HCT116 (cell line): ENCODE results near the gene LRG1. TPM values are rescaled to one million over a fixed set of nuclear protein-coding genes. Genes with fewer than 3 reads are reported as not detected.

Experiments used
- ATAC-seq: fragments of 200-7000 bp; cut with Tn5 transposase; 2 replicates; pipeline ENCODE4 v1.9.1; 2020; ENCODE audit warnings: mild to moderate bottlenecking, moderate library complexity
- BruUV-seq: library from RNA; stranded (reverse); fragments of 400-500 nt; replicated peaks from 2 replicates; lab custom pipeline; 2021; lab: Mats Ljungman, UMichigan
- CTCF ChIA-PET: fragments of 300-600 bp; sonication (Branson Sonifier 250); formaldehyde crosslinking; loops from one replicate; lab custom pipeline; 2021; ENCODE audit warnings: antibody characterized with exemption; lab: Charles Lee
- POLR2A ChIA-PET: fragments of 300-600, 350-600 bp; sonication (Branson Sonifier 250); formaldehyde crosslinking; loops from one replicate; lab custom pipeline; 2021; ENCODE audit warnings: antibody characterized with exemption; lab: Charles Lee
- RAD21 ChIA-PET, 2 experiments: fragments of 300-600 bp; sonication (Branson Sonifier 250); formaldehyde crosslinking; loops; one replicate each; lab custom pipeline; 2023; ENCODE audit warnings: low total read pairs in 2 of 2; ENCODE audit not compliant: uncharacterized antibody in 2 of 2, unreplicated experiment in 2 of 2, low non-redundant PET in 1 of 2; lab: Charles Lee
- DNase-seq: peaks from one replicate; pipeline ENCODE4 v3.0.0-alpha.2; 2010; ENCODE audit warnings: low read depth, low spot score
- H2AFZ ChIP-seq: fragments of 200-600 bp; shearing (Covaris generic), sonication (generic); 2 replicates; pipeline ENCODE4 v1.6.1; 2017; ENCODE audit warnings: low read depth, mixed run types, mixed read lengths, antibody characterized with exemption, low read length; ENCODE audit not compliant: poor library complexity, severe bottlenecking
- H3K27ac ChIP-seq: 2 replicates; pipeline ENCODE4 v1.5.1; 2012; ENCODE audit warnings: low read depth, low read length
- H3K27me3 ChIP-seq: fragments of 200-600 bp; sonication (generic); 2 replicates; pipeline ENCODE4 v1.6.1; 2016; ENCODE audit warnings: mixed run types, low read length, mixed read lengths; ENCODE audit not compliant: insufficient read depth
- H3K36me3 ChIP-seq, 2 experiments: fragments of 200-500 bp in 1 of 2; fragments of 200-600 bp in 1 of 2; sonication (Bioruptor generic) in 1 of 2; sonication (generic) in 1 of 2; 2 replicates each; pipeline versions ENCODE4 v1.5.1 to v1.6.1; 2014 to 2016; ENCODE audit warnings: low read length in 2 of 2, inconsistent platforms in 1 of 2, mixed read lengths in 1 of 2, mixed run types in 1 of 2; ENCODE audit not compliant: insufficient read depth in 2 of 2, control insufficient read depth in 1 of 2
- H3K4me1 ChIP-seq, 2 experiments: fragments of 200-600 bp in 1 of 2; sonication (generic) in 1 of 2; 2 replicates each; pipeline versions ENCODE4 v1.5.1 to v1.6.1; 2012 to 2017; ENCODE audit warnings: low read length in 2 of 2, inconsistent platforms in 1 of 2, mild to moderate bottlenecking in 1 of 2, mixed read lengths in 1 of 2, mixed run types in 1 of 2, moderate library complexity in 1 of 2; ENCODE audit not compliant: insufficient read depth in 2 of 2, control insufficient read depth in 1 of 2
- H3K4me2 ChIP-seq: fragments of 200-600 bp; sonication (generic); 2 replicates; pipeline ENCODE4 v1.6.1; 2017; ENCODE audit warnings: mixed run types, low read length, mixed read lengths
- H3K4me3 ChIP-seq, 2 experiments: fragments of 200-600 bp in 1 of 2; sonication (generic) in 1 of 2; replicated peaks in 1 of 2; 2 replicates each; pipeline ENCODE4 v1.5.1; 2011 to 2016; ENCODE audit warnings: low read length in 2 of 2, control low read depth in 1 of 2, low read depth in 1 of 2, mild to moderate bottlenecking in 1 of 2, mixed read lengths in 1 of 2, mixed run types in 1 of 2
- H3K79me2 ChIP-seq: fragments of 200-600 bp; sonication (generic); 2 replicates; pipeline ENCODE4 v1.6.1; 2017; ENCODE audit warnings: mild to moderate bottlenecking, mixed run types, low read length, moderate library complexity, mixed read lengths; ENCODE audit not compliant: insufficient read depth
- H3K9ac ChIP-seq: fragments of 200-600 bp; sonication (generic); 2 replicates; pipeline ENCODE4 v1.6.1; 2016; ENCODE audit warnings: low read length, mixed read lengths
- H3K9me2 ChIP-seq: fragments of 200-600 bp; sonication (generic), shearing (Covaris generic); 2 replicates; pipeline ENCODE4 v1.6.1; 2017; ENCODE audit warnings: mixed run types, mild to moderate bottlenecking, moderate library complexity; ENCODE audit not compliant: insufficient read depth
- H3K9me3 ChIP-seq, 2 experiments: fragments of 200-500 bp in 1 of 2; fragments of 200-600 bp in 1 of 2; sonication (Bioruptor generic) in 1 of 2; sonication (generic) in 1 of 2; 2 replicates each; pipeline ENCODE4 v1.6.1; 2014 to 2017; ENCODE audit warnings: low read length in 2 of 2, mixed read lengths in 2 of 2, inconsistent platforms in 1 of 2, low read depth in 1 of 2, mild to moderate bottlenecking in 1 of 2, mixed run types in 1 of 2, moderate library complexity in 1 of 2; ENCODE audit not compliant: control insufficient read depth in 1 of 2, insufficient read depth in 1 of 2
- H4K20me1 ChIP-seq: fragments of 200-600 bp; sonication (generic), shearing (Covaris generic); 2 replicates; pipeline ENCODE4 v1.6.1; 2017; ENCODE audit warnings: mixed run types, mild to moderate bottlenecking, moderate library complexity; ENCODE audit not compliant: insufficient read depth
- CEBPB ChIP-seq: IDR thresholded peaks from 2 replicates; pipeline ENCODE4 v1.6.1; 2012; ENCODE audit warnings: low read depth
- EZH2 ChIP-seq: fragments of 200-600 bp; sonication (generic); IDR thresholded peaks from 2 replicates; pipeline ENCODE4 v1.6.1; 2017; ENCODE audit warnings: antibody characterized with exemption, mixed run types
- FOSL1 ChIP-seq: IDR thresholded peaks from 2 replicates; pipeline ENCODE4 v1.6.1; 2012; ENCODE audit warnings: low read depth
- JUND ChIP-seq: IDR thresholded peaks from 2 replicates; pipeline ENCODE4 v1.6.1; 2012
- POLR2AphosphoS5 ChIP-seq: IDR thresholded peaks from 2 replicates; pipeline ENCODE4 v1.6.1; 2011; ENCODE audit warnings: mild to moderate bottlenecking, low read depth, low read length, moderate library complexity
- RAD21 ChIP-seq: IDR thresholded peaks from 2 replicates; pipeline ENCODE4 v1.6.1; 2012; ENCODE audit warnings: low read depth, mild to moderate bottlenecking
- SRF ChIP-seq: IDR thresholded peaks from 2 replicates; pipeline ENCODE4 v1.6.1; 2012; ENCODE audit warnings: low read depth
- YY1 ChIP-seq: IDR thresholded peaks from 2 replicates; pipeline ENCODE4 v1.6.1; 2011; ENCODE audit warnings: low read length, low read depth, moderate library complexity, mild to moderate bottlenecking; ENCODE audit not compliant: insufficient replicate concordance; ENCODE audit errors: extremely low read depth
- ZFX ChIP-seq: fragments of 450-650 bp; IDR thresholded peaks from 2 replicates; pipeline ENCODE4 v1.6.1; 2017
- intact Hi-C: fragments of 100-400 bp; cut with micrococcal nuclease; formaldehyde crosslinking; loops from 2 replicates; pipeline ENCODE4 v1.10.0; 2022
- total RNA-seq: library from RNA; stranded (reverse); gene quantifications from one replicate; pipeline ENCODE4 v1.2.1, GENCODE V29; 2021; ENCODE audit not compliant: unreplicated experiment
- TF ChIP-seq, protein P1 (sequence below): IDR thresholded peaks from 2 replicates; pipeline ENCODE4 v1.6.1; 2012
- TF ChIP-seq, protein P2 (sequence below): IDR thresholded peaks from 2 replicates; pipeline ENCODE4 v1.6.1; 2012
- TF ChIP-seq, protein P3 (sequence below), 3 experiments: fragments of 200-600 bp in 1 of 3; sonication (generic) in 1 of 3; IDR thresholded peaks in 2 of 3; conservative IDR thresholded peaks in 1 of 3; 2 replicates each; pipeline ENCODE4 v1.5.1; 2012 to 2017; ENCODE audit warnings: low read depth in 2 of 3, low read length in 2 of 3, antibody characterized with exemption in 1 of 3, borderline replicate concordance in 1 of 3, control low read depth in 1 of 3, mild to moderate bottlenecking in 1 of 3, mixed read lengths in 1 of 3, mixed run types in 1 of 3, moderate library complexity in 1 of 3; ENCODE audit not compliant: insufficient read depth in 1 of 3

The LRG1 gene
- total RNA-seq, 1 experiment from 2014 or later, result 1.3 TPM

DNA sequence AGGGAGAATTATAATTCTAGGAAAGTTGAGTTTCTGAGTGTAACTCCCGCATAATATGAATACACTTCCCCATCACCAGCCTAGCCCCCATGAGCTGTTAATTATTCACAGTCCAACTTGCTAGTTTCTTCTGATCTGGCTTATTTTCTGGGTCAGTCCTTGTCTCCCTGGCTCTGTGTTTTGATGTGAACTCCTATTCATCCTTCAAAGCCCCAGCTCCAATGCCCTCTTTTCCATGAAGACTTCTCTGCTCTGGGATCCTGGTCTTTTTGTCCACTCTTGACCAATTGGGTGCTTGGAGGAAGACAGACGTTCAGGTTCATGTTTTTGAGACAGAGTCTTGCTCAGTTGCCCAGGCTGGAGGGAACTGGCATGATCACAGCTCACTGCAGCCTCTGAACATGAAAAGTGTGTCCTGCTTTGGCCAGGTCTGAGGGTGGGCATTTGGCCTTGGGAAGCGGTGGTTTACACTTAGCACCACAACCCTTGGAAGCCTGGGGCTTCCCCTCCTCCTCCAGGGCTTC is 605 bp downstream of the LRG1 start (continued):
- TF ChIP-seq EZH2 (no peak), SRF (no peak)
- TF ChIP-seq, protein P1, sequence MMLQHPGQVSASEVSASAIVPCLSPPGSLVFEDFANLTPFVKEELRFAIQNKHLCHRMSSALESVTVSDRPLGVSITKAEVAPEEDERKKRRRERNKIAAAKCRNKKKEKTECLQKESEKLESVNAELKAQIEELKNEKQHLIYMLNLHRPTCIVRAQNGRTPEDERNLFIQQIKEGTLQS, result no peak
- TF ChIP-seq, all 23 proteins: peak for 0

DNA sequence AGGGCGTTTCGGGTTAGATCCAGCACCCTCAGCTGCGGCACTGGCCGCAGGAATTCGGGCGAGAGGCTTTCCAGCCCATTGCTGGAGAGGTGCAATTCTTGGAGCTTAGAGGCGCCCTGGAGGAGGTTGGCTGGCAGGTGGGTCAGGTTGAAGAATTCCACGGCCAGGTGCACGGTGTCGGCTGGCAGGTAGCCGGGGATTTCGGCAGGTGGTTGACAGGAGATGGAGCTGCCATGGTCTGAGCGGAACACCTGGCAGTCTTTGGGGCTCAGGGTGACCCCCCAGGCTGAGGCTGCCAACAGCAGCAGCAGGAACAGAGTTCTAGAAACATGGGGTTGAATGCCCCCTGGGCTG is 1.3 kb downstream of the LRG1 start:
- Histone ChIP-seq H3K9me3 (no peaks in the 10 kb centered on the region), H3K4me3 (no peak overlapping the region), H3K27ac (no peak overlapping the region), H2AFZ (no peak overlapping the region), H3K9ac (no peak overlapping the region), H3K9me2 (no peaks in the 10 kb centered on the region), H3K4me1 (peaks cover 14 to 36% of the 10 kb centered on the region in 2 experiments; a peak in 3 of 4 replicates), H3K27me3 (no peaks in the 10 kb centered on the region), H3K79me2 (no peaks in the 10 kb centered on the region), H3K36me3 (no peaks in the 10 kb centered on the region), H4K20me1 (no peaks in the 10 kb centered on the region), H3K4me2 (no peak overlapping the region)
- no TSS peak for BruUV-seq
- intact Hi-C loops, result no loop called here
- ChIA-PET POLR2A (no interaction called here), RAD21 (no interaction called here), CTCF (interaction anchor here (1.0 to 1.1 kb wide), 2 partner anchors 15 to 96 kb away, joined by 3 read pairs; no protein-coding TSS in a partner anchor)
- TF ChIP-seq JUND (no peak), RAD21 (no peak), SRF (no peak), FOSL1 (no peak), ZFX (no peak), POLR2AphosphoS5 (no peak), CEBPB (no peak), YY1 (no peak)
- TF ChIP-seq, protein P2, sequence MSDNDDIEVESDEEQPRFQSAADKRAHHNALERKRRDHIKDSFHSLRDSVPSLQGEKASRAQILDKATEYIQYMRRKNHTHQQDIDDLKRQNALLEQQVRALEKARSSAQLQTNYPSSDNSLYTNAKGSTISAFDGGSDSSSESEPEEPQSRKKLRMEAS, result no peak
- TF ChIP-seq, protein P3, sequence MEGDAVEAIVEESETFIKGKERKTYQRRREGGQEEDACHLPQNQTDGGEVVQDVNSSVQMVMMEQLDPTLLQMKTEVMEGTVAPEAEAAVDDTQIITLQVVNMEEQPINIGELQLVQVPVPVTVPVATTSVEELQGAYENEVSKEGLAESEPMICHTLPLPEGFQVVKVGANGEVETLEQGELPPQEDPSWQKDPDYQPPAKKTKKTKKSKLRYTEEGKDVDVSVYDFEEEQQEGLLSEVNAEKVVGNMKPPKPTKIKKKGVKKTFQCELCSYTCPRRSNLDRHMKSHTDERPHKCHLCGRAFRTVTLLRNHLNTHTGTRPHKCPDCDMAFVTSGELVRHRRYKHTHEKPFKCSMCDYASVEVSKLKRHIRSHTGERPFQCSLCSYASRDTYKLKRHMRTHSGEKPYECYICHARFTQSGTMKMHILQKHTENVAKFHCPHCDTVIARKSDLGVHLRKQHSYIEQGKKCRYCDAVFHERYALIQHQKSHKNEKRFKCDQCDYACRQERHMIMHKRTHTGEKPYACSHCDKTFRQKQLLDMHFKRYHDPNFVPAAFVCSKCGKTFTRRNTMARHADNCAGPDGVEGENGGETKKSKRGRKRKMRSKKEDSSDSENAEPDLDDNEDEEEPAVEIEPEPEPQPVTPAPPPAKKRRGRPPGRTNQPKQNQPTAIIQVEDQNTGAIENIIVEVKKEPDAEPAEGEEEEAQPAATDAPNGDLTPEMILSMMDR (IDR thresholded peaks at IDR 0.05 in 2 of 3, conservative IDR thresholded peaks at IDR 0.05 in 1 of 3; ENCODE audit: borderline replicate concordance in 1 of 3, insufficient read depth in 1 of 3, low read depth in 2 of 3, low read length in 2 of 3), result no peak
- no peak for ATAC-seq
- no peak for DNase-seq
